ENCODE results near the gene PTPRK. TPM values are rescaled to one million over a fixed set of nuclear protein-coding genes. Genes with fewer than 3 reads are reported as not detected.
A peak's percentile ranks its signal among the peaks of the same experiment; 100 is the strongest.

PTPRK gene
- total and polyA plus RNA-seq, 4 donors: 8.2 to 224 (median 42.9) TPM

GRCh38 chr6:128114164-128114563 lies 406.2 kb downstream of the PTPRK start:
- peaks cover 0 to 22% (median 6%) of the 10 kb centered on the region in 5 donors for H3K4me1 ChIP-seq (ENCODE audit: control insufficient read depth in 5 of 5, insufficient read depth in 5 of 5, low read length in 5 of 5)
- no peak overlapping the region for H3K9ac ChIP-seq (ENCODE audit: insufficient read depth in 1 of 2, low read length in 2 of 2)
- H3K27me3 ChIP-seq (ENCODE audit: control insufficient read depth in 3 of 3, insufficient read depth in 3 of 3, low read length in 2 of 3): no peaks in the 10 kb centered on the region
- H3K9me3 ChIP-seq (ENCODE audit: control insufficient read depth in 4 of 4, insufficient read depth in 3 of 4, low read length in 3 of 4): no peaks in the 10 kb centered on the region
- WGBS, 2 donors: 96 to 97% methylated on average over 5 of the region's 5 CpGs
- no peak overlapping the region for H3K27ac ChIP-seq (ENCODE audit: low read depth in 1 of 2, low read length in 1 of 2)
- no peaks in the 10 kb centered on the region for H3K36me3 ChIP-seq (ENCODE audit: control insufficient read depth in 4 of 4, insufficient read depth in 4 of 4, low read length in 4 of 4)
- no peak for DNase-seq
- no peak for ATAC-seq (ENCODE audit: insufficient read depth, low FRiP score)
- no peak overlapping the region for H3K4me3 ChIP-seq
- TF ChIP-seq CTCF (IDR thresholded peaks at IDR 0.05; ENCODE audit: control extremely low read depth, extremely low read depth): no peak

- no peaks in the 10 kb centered on the region for H3K9me3 ChIP-seq (ENCODE audit: control insufficient read depth in 4 of 4, insufficient read depth in 3 of 4, low read length in 3 of 4)
- no peaks in the 10 kb centered on the region for H3K27me3 ChIP-seq (ENCODE audit: control insufficient read depth in 3 of 3, insufficient read depth in 3 of 3, low read length in 2 of 3)
- ATAC-seq (ENCODE audit: insufficient read depth, low FRiP score) (no peak), DNase-seq (peak in 2 of 3 donors; percentile 77 to 81)
- no peak for TF ChIP-seq CTCF (IDR thresholded peaks at IDR 0.05; ENCODE audit: control extremely low read depth, extremely low read depth)
- WGBS, 2 donors: 30 to 65% methylated on average over 2 of the region's 2 CpGs
- peak overlapping the region in 1 of 2 donors; percentile 68 for H3K9ac ChIP-seq (ENCODE audit: insufficient read depth in 1 of 2, low read length in 2 of 2)
- no peak overlapping the region for H3K4me3 ChIP-seq
- peak overlapping the region in 1 of 2 donors; percentile 33 for H3K27ac ChIP-seq (ENCODE audit: low read depth in 1 of 2, low read length in 1 of 2)
- H3K4me1 ChIP-seq (ENCODE audit: control insufficient read depth in 5 of 5, insufficient read depth in 5 of 5, low read length in 5 of 5): peaks cover 0 to 22% (median 6%) of the 10 kb centered on the region in 5 donors
- no peaks in the 10 kb centered on the region for H3K36me3 ChIP-seq (ENCODE audit: control insufficient read depth in 4 of 4, insufficient read depth in 4 of 4, low read length in 4 of 4)
Observed at GRCh38 chr6:128112494-128112893, 407.9 kb downstream of the PTPRK start.

- ATAC-seq (ENCODE audit: insufficient read depth, low FRiP score) (no peak), DNase-seq (peak in 2 of 3 donors; percentile 53)
- H3K36me3 ChIP-seq (ENCODE audit: control insufficient read depth in 4 of 4, insufficient read depth in 4 of 4, low read length in 4 of 4): no peaks in the 10 kb centered on the region
- H3K27me3 ChIP-seq (ENCODE audit: control insufficient read depth in 3 of 3, insufficient read depth in 3 of 3, low read length in 2 of 3): no peaks in the 10 kb centered on the region
- H3K4me3 ChIP-seq: no peak overlapping the region
- 71 to 77% methylated on average over 2 of the region's 2 CpGs for WGBS, 2 donors
- peak overlapping the region in 1 of 2 donors; percentile 3 for H3K9ac ChIP-seq (ENCODE audit: insufficient read depth in 1 of 2, low read length in 2 of 2)
- no peak overlapping the region for H3K27ac ChIP-seq (ENCODE audit: low read depth in 1 of 2, low read length in 1 of 2)
- H3K4me1 ChIP-seq (ENCODE audit: control insufficient read depth in 5 of 5, insufficient read depth in 5 of 5, low read length in 5 of 5): peaks cover 0 to 22% (median 6%) of the 10 kb centered on the region in 5 donors
- TF ChIP-seq CTCF (IDR thresholded peaks at IDR 0.05; ENCODE audit: control extremely low read depth, extremely low read depth): no peak
- H3K9me3 ChIP-seq (ENCODE audit: control insufficient read depth in 4 of 4, insufficient read depth in 3 of 4, low read length in 3 of 4): no peaks in the 10 kb centered on the region
Observed at GRCh38 chr6:128111096-128111495, 409.3 kb downstream of the PTPRK start.

- TF ChIP-seq CTCF (IDR thresholded peaks at IDR 0.05; ENCODE audit: control extremely low read depth, extremely low read depth): no peak
- no peaks in the 10 kb centered on the region for H3K9me3 ChIP-seq (ENCODE audit: control insufficient read depth in 4 of 4, insufficient read depth in 3 of 4, low read length in 3 of 4)
- peaks cover 0 to 18% (median 4%) of the 10 kb centered on the region in 5 donors for H3K4me1 ChIP-seq (ENCODE audit: control insufficient read depth in 5 of 5, insufficient read depth in 5 of 5, low read length in 5 of 5)
- H3K36me3 ChIP-seq (ENCODE audit: control insufficient read depth in 4 of 4, insufficient read depth in 4 of 4, low read length in 4 of 4): no peaks in the 10 kb centered on the region
- H3K9ac ChIP-seq (ENCODE audit: insufficient read depth in 1 of 2, low read length in 2 of 2): no peak overlapping the region
- no peak for DNase-seq
- no peaks in the 10 kb centered on the region for H3K27me3 ChIP-seq (ENCODE audit: control insufficient read depth in 3 of 3, insufficient read depth in 3 of 3, low read length in 2 of 3)
- 96 to 98% methylated on average over 1 of the region's 1 CpG for WGBS, 2 donors
- no peak overlapping the region for H3K27ac ChIP-seq (ENCODE audit: low read depth in 1 of 2, low read length in 1 of 2)
- H3K4me3 ChIP-seq: no peak overlapping the region
- ATAC-seq (ENCODE audit: insufficient read depth, low FRiP score): no peak
Observed at GRCh38 chr6:128107682-128108081, 412.7 kb downstream of the PTPRK start.

All from lung (tissue), 12 donors.